CD14-positive monocyte (primary cell): ENCODE data around the gene IL9. TPM values are rescaled to one million over a fixed set of nuclear protein-coding genes. Genes with fewer than 3 reads are reported as not detected.

Experiments used
- DNase-seq, 3 donors: peaks; one replicate each; pipeline ENCODE4 v3.0.0-alpha.2; 2011 to 2022
- H2AFZ ChIP-seq: 2 replicates; pipeline ENCODE4 v1.6.0; 2012; ENCODE audit warnings: mild to moderate bottlenecking, low read depth, low read length, inconsistent platforms; ENCODE audit not compliant: insufficient read depth, poor library complexity, severe bottlenecking
- H3K27ac ChIP-seq, 2 donors: 1 replicate in 1 of 2; 2 replicates in 1 of 2; pipeline ENCODE4 v1.5.1; 2012 to 2013; ENCODE audit warnings: low read length in 2 of 2, control low read depth in 1 of 2, inconsistent platforms in 1 of 2, low read depth in 1 of 2, mild to moderate bottlenecking in 1 of 2
- H3K27me3 ChIP-seq, 2 donors: one replicate each; pipeline versions ENCODE4 v1.6.0 to v1.6.1; 2011 to 2013; ENCODE audit warnings: low read length in 2 of 2; ENCODE audit not compliant: control insufficient read depth in 2 of 2, insufficient read depth in 2 of 2
- H3K36me3 ChIP-seq, 2 donors: replicated peaks in 1 of 2; 1 replicate in 1 of 2; 2 replicates in 1 of 2; pipeline versions ENCODE4 v1.5.1 to v1.6.1; 2012 to 2013; ENCODE audit warnings: low read length in 2 of 2, control low read depth in 1 of 2, inconsistent platforms in 1 of 2, mild to moderate bottlenecking in 1 of 2; ENCODE audit not compliant: insufficient read depth in 2 of 2, control insufficient read depth in 1 of 2
- H3K4me1 ChIP-seq, 2 donors: 1 replicate in 1 of 2; 2 replicates in 1 of 2; pipeline versions ENCODE4 v1.5.1 to v1.6.1; 2012 to 2013; ENCODE audit warnings: low read length in 2 of 2, control low read depth in 1 of 2, inconsistent platforms in 1 of 2, mild to moderate bottlenecking in 1 of 2, moderate library complexity in 1 of 2; ENCODE audit not compliant: insufficient read depth in 2 of 2, control insufficient read depth in 1 of 2
- H3K4me2 ChIP-seq: replicated peaks from 2 replicates; pipeline ENCODE3; 2012; ENCODE audit warnings: low read length, moderate library complexity, mild to moderate bottlenecking; ENCODE audit not compliant: poor library complexity, severe bottlenecking; ENCODE audit errors: extremely low read depth
- H3K4me3 ChIP-seq, 3 experiments: fragments of 200-600 bp in 1 of 3; sonication (generic) in 1 of 3; replicated peaks in 1 of 3; 1 replicate in 2 of 3; 2 replicates in 1 of 3; pipeline ENCODE4 v1.5.1; 2011 to 2013; ENCODE audit warnings: low read length in 3 of 3, mild to moderate bottlenecking in 3 of 3, control low read depth in 2 of 3, low read depth in 2 of 3, inconsistent platforms in 1 of 3, moderate library complexity in 1 of 3
- H3K79me2 ChIP-seq: 2 replicates; pipeline ENCODE4 v1.6.0; 2012; ENCODE audit warnings: mild to moderate bottlenecking, control low read depth, inconsistent platforms, low read length, moderate library complexity; ENCODE audit not compliant: insufficient read depth
- H3K9ac ChIP-seq: 2 replicates; pipeline ENCODE4 v1.6.0; 2017; ENCODE audit warnings: low read length, mild to moderate bottlenecking; ENCODE audit not compliant: insufficient read depth, poor library complexity, severe bottlenecking
- H3K9me3 ChIP-seq, 2 donors: replicated peaks in 1 of 2; 1 replicate in 1 of 2; 2 replicates in 1 of 2; pipeline versions ENCODE4 v1.5.1 to v1.6.1; 2012 to 2013; ENCODE audit warnings: low read length in 2 of 2, control low read depth in 1 of 2; ENCODE audit not compliant: control insufficient read depth in 1 of 2, insufficient read depth in 1 of 2
- H4K20me1 ChIP-seq: 2 replicates; pipeline ENCODE4 v1.6.0; 2012; ENCODE audit warnings: mild to moderate bottlenecking, low read length, control low read depth, moderate library complexity; ENCODE audit not compliant: insufficient read depth
- H3K27ac Mint-ChIP-seq, 7 donors: one replicate each; pipeline ENCODE4 v1.8.0; 2020; ENCODE audit warnings: mild to moderate bottlenecking in 7 of 7, mixed read lengths in 7 of 7, moderate library complexity in 6 of 7, inconsistent platforms in 2 of 7
- H3K27me3 Mint-ChIP-seq, 3 donors: one replicate each; pipeline ENCODE4 v1.8.0; 2021 to 2022; ENCODE audit warnings: low read depth in 3 of 3, mild to moderate bottlenecking in 3 of 3, mixed read lengths in 3 of 3, moderate library complexity in 3 of 3, inconsistent platforms in 1 of 3
- H3K36me3 Mint-ChIP-seq, 2 donors: one replicate each; pipeline ENCODE4 v1.8.0; 2020; ENCODE audit warnings: mixed read lengths in 2 of 2, inconsistent platforms in 1 of 2, mild to moderate bottlenecking in 1 of 2
- H3K4me1 Mint-ChIP-seq: one replicate; pipeline ENCODE4 v1.8.0; 2020; ENCODE audit warnings: mild to moderate bottlenecking, mixed read lengths
- H3K4me3 Mint-ChIP-seq, 2 donors: one replicate each; pipeline ENCODE4 v1.8.0; 2020; ENCODE audit warnings: mild to moderate bottlenecking in 2 of 2, mixed read lengths in 2 of 2, moderate library complexity in 1 of 2
- H3K9me3 Mint-ChIP-seq, 7 donors: one replicate each; pipeline ENCODE4 v1.8.0; 2020 to 2022; ENCODE audit warnings: mixed read lengths in 7 of 7, mild to moderate bottlenecking in 6 of 7, moderate library complexity in 6 of 7, inconsistent platforms in 2 of 7
- WGBS: methylation state at CpG from one replicate; pipeline ENCODE4 v1.1.5; 2013; ENCODE audit warnings: missing lambda C conversion rate; ENCODE audit not compliant: insufficient coverage; 5-methylcytosine and 5-hydroxymethylcytosine counted together
- intact Hi-C, 2 donors: fragments of 100-400 bp; cut with micrococcal nuclease; formaldehyde crosslinking; loops; one replicate each; pipeline versions ENCODE4 v1.15.0 to v1.15.1; 2023
- polyA plus RNA-seq, 3 donors: library from polyadenylated mRNA; depleted of rRNA in 1 of 3; unstranded in 2 of 3; stranded (reverse) in 1 of 3; fragments of 300-500 nt in 2 of 3; fragments of >200 nt in 1 of 3; fragmentation: Illumina TruSeq in 2 of 3; gene quantifications; 1 replicate in 2 of 3; 2 replicates in 1 of 3; pipeline ENCODE4 v1.2.3, GENCODE V29; 2012 to 2021
- TF ChIP-seq, protein P1 (sequence below): fragments of 200-600 bp; IDR thresholded peaks from one replicate; pipeline ENCODE4 v1.8.0; 2022; ENCODE audit warnings: antibody characterized with exemption, mild to moderate bottlenecking

The IL9 gene
- polyA plus RNA-seq, 3 donors, result not detected

DNA sequence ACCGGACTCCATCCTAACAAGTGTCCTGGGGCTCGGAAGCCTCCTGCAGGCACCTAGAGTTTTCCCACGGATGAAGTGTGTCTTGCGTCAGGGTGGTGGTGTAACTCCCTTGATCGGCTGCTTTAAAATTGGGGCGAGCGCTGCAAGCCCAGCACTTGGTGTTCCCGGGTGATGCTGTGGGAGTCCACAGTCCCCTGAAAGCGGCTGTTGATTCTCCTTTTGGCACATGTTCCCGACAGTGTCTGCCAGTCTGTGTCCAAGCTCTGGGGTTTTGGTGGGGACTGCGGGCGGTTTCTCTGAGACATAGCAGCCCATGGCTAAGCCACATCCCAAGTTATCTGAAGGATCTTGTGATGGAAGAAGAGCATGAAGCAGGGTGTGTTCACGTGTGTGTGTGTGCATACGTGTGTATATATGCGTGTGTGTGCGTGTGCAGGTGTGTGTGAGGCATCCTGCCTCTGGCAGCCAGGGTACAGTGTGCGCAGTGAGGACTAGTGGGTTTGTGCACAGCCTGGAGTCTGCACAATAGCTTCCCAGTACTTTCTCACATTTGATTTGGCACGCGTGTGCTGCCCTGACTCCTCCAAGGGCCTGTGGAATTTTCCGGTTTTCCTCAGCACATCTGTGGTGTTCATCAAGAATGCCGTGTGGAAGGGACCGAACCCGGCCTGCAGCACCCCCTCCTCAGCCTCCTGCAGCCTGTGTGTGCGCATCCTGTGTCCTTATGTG lies 44.3 kb downstream of the IL9 start:
- intact Hi-C loops, result no loop called here
- Mint-ChIP-seq H3K4me1 (no peaks in the 10 kb centered on the region), H3K4me3 (no peak overlapping the region), H3K27me3 (peaks cover 6 to 11% (median 7%) of the 10 kb centered on the region in 3 donors), H3K27ac (no peak overlapping the region), H3K9me3 (peaks cover 0 to 3% (median 3%) of the 10 kb centered on the region in 7 donors), H3K36me3 (no peaks in the 10 kb centered on the region)
- H3K79me2 ChIP-seq, result no peaks in the 10 kb centered on the region
- DNase-seq, result no peak
- H4K20me1 ChIP-seq, result no peaks in the 10 kb centered on the region
- H3K9me3 ChIP-seq, result no peaks in the 10 kb centered on the region
- TF ChIP-seq, protein P1, sequence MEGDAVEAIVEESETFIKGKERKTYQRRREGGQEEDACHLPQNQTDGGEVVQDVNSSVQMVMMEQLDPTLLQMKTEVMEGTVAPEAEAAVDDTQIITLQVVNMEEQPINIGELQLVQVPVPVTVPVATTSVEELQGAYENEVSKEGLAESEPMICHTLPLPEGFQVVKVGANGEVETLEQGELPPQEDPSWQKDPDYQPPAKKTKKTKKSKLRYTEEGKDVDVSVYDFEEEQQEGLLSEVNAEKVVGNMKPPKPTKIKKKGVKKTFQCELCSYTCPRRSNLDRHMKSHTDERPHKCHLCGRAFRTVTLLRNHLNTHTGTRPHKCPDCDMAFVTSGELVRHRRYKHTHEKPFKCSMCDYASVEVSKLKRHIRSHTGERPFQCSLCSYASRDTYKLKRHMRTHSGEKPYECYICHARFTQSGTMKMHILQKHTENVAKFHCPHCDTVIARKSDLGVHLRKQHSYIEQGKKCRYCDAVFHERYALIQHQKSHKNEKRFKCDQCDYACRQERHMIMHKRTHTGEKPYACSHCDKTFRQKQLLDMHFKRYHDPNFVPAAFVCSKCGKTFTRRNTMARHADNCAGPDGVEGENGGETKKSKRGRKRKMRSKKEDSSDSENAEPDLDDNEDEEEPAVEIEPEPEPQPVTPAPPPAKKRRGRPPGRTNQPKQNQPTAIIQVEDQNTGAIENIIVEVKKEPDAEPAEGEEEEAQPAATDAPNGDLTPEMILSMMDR, result no peak
- H3K27ac ChIP-seq, result no peak overlapping the region
- H3K9ac ChIP-seq, result no peak overlapping the region
- H2AFZ ChIP-seq, result no peak overlapping the region
- no peaks in the 10 kb centered on the region for H3K27me3 ChIP-seq
- no peak overlapping the region for H3K4me2 ChIP-seq
- H3K4me1 ChIP-seq, result no peaks in the 10 kb centered on the region
- no peak overlapping the region for H3K4me3 ChIP-seq
- no peaks in the 10 kb centered on the region for H3K36me3 ChIP-seq
- 91% methylated on average over 19 of the region's 24 CpGs for WGBS

DNA sequence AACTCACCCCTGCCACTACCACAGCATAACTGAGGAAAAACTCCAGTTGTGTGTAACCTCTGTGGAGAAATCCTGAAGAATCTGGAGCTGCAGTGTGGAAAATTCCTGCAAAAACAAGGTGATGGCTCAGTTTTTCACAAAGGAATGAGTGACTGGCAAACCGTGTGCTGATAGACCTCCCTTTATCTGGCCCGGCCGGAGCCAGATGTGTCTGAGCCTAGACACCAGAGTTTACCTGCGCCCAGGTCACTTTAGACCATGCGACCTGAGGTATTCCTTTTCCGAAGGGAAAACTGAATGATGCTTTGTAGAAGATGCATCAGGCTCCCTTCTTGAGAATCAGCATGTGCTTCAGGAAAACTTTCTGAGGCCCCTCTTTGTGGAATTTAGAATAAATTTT lies 45.0 kb downstream of the IL9 start:
- no peak for DNase-seq
- intact Hi-C loops, result no loop called here
- no peaks in the 10 kb centered on the region for H3K36me3 Mint-ChIP-seq
- H2AFZ ChIP-seq, result no peak overlapping the region
- peak overlapping the region in 1 of 7 donors; percentile 2 for H3K27ac Mint-ChIP-seq
- TF ChIP-seq, protein P1, result no peak
- no peak overlapping the region for H3K4me3 ChIP-seq
- no peak overlapping the region for H3K9ac ChIP-seq
- H3K4me3 Mint-ChIP-seq, result no peak overlapping the region
- H3K9me3 ChIP-seq, result no peaks in the 10 kb centered on the region
- H3K36me3 ChIP-seq, result no peaks in the 10 kb centered on the region
- no peaks in the 10 kb centered on the region for H3K27me3 ChIP-seq
- no peaks in the 10 kb centered on the region for H4K20me1 ChIP-seq
- no peaks in the 10 kb centered on the region for H3K4me1 Mint-ChIP-seq
- no peaks in the 10 kb centered on the region for H3K4me1 ChIP-seq
- peaks cover 0 to 4% (median 2%) of the 10 kb centered on the region in 7 donors for H3K9me3 Mint-ChIP-seq
- 93% methylated on average over 5 of the region's 6 CpGs for WGBS
- H3K4me2 ChIP-seq, result no peak overlapping the region
- peaks cover 1 to 11% (median 3%) of the 10 kb centered on the region in 3 donors for H3K27me3 Mint-ChIP-seq
- no peaks in the 10 kb centered on the region for H3K79me2 ChIP-seq
- H3K27ac ChIP-seq, result no peak overlapping the region
